Coronary artery (tissue), 2 donors: Measurements from ENCODE around the gene TUBGCP6.
A peak's percentile ranks its signal among the peaks of the same experiment; 100 is the strongest.
"Not testable (repeated sequence)": the region's sequence is repeated elsewhere in the genome, so short reads cannot be mapped to it uniquely, and the experiment has no call there.

Experiments used
- DNase-seq: peaks from one replicate; pipeline ENCODE4 v3.0.0-alpha.2; 2017; ENCODE audit warnings: low spot score
- H3K27ac ChIP-seq, 2 donors: fragments of 200-600 bp; sonication (generic); one replicate each; pipeline ENCODE4 v1.5.1; 2016 to 2019
- H3K4me3 ChIP-seq: fragments of 200-600 bp; sonication (generic); 2 replicates; pipeline ENCODE4 v1.5.1; 2016; ENCODE audit warnings: mild to moderate bottlenecking, moderate library complexity
- CTCF ChIP-seq: fragments of 200-600 bp; sonication (generic); IDR thresholded peaks from one replicate; pipeline ENCODE4 v1.5.1; 2019; ENCODE audit warnings: antibody characterized with exemption

The TUBGCP6 gene

GRCh38 chr22:50169774-50170341 lies 75.0 kb downstream of the TUBGCP6 start:
- Histone ChIP-seq H3K27ac (no peak overlapping the region), H3K4me3 (peak overlapping the region; percentile 80)
- TF ChIP-seq CTCF: no peak
- no peak for DNase-seq

GRCh38 chr22:50169181-50169759 lies 75.6 kb downstream of the TUBGCP6 start:
- H3K4me3 ChIP-seq: peak overlapping the region; percentile 80
- no peak overlapping the region for H3K27ac ChIP-seq
- no peak for TF ChIP-seq CTCF
- no peak for DNase-seq

GRCh38 chr22:50168490-50169180 lies 76.2 kb downstream of the TUBGCP6 start:
- not testable (repeated sequence) for H3K27ac ChIP-seq, H3K4me3 ChIP-seq

GRCh38 chr22:50167689-50168489 lies 76.9 kb downstream of the TUBGCP6 start:
- Histone ChIP-seq H3K4me3 (no peak overlapping the region), H3K27ac (no peak overlapping the region)
- no peak for TF ChIP-seq CTCF
- DNase-seq: no peak

More at GRCh38 chr22:50168490-50169180, 76.2 kb downstream of the TUBGCP6 start:
- not testable (repeated sequence) for DNase-seq
